Ishikawa (cell line): ENCODE results near the gene PTPN18.

Experiments used
- MAX ChIP-seq: IDR thresholded peaks from 2 replicates; pipeline ENCODE4 v1.6.1; 2012
- RAD21 ChIP-seq: IDR thresholded peaks from 2 replicates; pipeline ENCODE4 v1.6.1; 2012; ENCODE audit warnings: low read depth
- REST ChIP-seq: IDR thresholded peaks from 2 replicates; pipeline ENCODE4 v1.6.1; 2012; ENCODE audit warnings: low read depth, mild to moderate bottlenecking
- YY1 ChIP-seq: IDR thresholded peaks from 2 replicates; pipeline ENCODE4 v1.6.1; 2012; ENCODE audit warnings: low read depth

GRCh38 chr2:130382313-130382917, 26.6 kb downstream of the PTPN18 start:
- TF ChIP-seq REST (no peak), MAX (no peak), RAD21 (no peak), YY1 (no peak)
